ENCODE measurements around the gene VPS37C. TPM values are rescaled to one million over a fixed set of nuclear protein-coding genes. Genes with fewer than 3 reads are reported as not detected.

VPS37C gene
- total RNA-seq, 3 donors from 2014 or later (not counting 1 experiment from before 2014, with no cell fraction given): 6.4 to 6.9 (median 6.5) TPM

- WGBS (ENCODE audit: insufficient coverage): 85% methylated on average over 11 of the region's 13 CpGs
- H3K4me1 ChIP-seq (ENCODE audit: control insufficient read depth, insufficient read depth, low read length): peaks cover 27% of the 10 kb centered on the region
- ATAC-seq: no peak
- H3K27me3 ChIP-seq (ENCODE audit: control insufficient read depth, insufficient read depth, low read length): no peaks in the 10 kb centered on the region
- Mint-ChIP-seq H3K4me3 (no peak overlapping the region), H3K9me3 (no peaks in the 10 kb centered on the region), H3K4me1 (peaks cover 8 to 20% of the 10 kb centered on the region in 2 donors), H3K27me3 (ENCODE audit: low read depth in 2 of 2) (peaks cover 4 to 15% of the 10 kb centered on the region in 2 donors), H3K36me3 (no peaks in the 10 kb centered on the region), H3K27ac (peak overlapping the region in 1 of 2 donors; percentile 49)
- no peaks in the 10 kb centered on the region for H3K36me3 ChIP-seq (ENCODE audit: control insufficient read depth, insufficient read depth, low read length)
- DNase-seq: no peak
- TF ChIP-seq CTCF (IDR thresholded peaks at IDR 0.05): no peak
- peak overlapping the region; percentile 26 for H3K27ac ChIP-seq (ENCODE audit: low read length)
- no peak overlapping the region for H3K4me3 ChIP-seq (ENCODE audit: low read length)
- intact Hi-C loops (cut with micrococcal nuclease): no loop called here
- no peaks in the 10 kb centered on the region for H3K9me3 ChIP-seq (ENCODE audit: control insufficient read depth, insufficient read depth, low read length)
These were observed 68.1 kb downstream of the VPS37C start for GRCh38 chr11:61092908-61093763.

GRCh38 chr11:61092280-61092766 lies 68.9 kb downstream of the VPS37C start:
- no peak for TF ChIP-seq CTCF (IDR thresholded peaks at IDR 0.05)
- peak; percentile 3 to 64 (median 29) for ATAC-seq
- no peak overlapping the region for H3K4me3 ChIP-seq (ENCODE audit: low read length)
- no peaks in the 10 kb centered on the region for H3K9me3 ChIP-seq (ENCODE audit: control insufficient read depth, insufficient read depth, low read length)
- H3K36me3 ChIP-seq (ENCODE audit: control insufficient read depth, insufficient read depth, low read length): no peaks in the 10 kb centered on the region
- no peaks in the 10 kb centered on the region for H3K9me3 Mint-ChIP-seq
- peaks cover 4 to 15% of the 10 kb centered on the region in 2 donors for H3K27me3 Mint-ChIP-seq (ENCODE audit: low read depth in 2 of 2)
- intact Hi-C loops (cut with micrococcal nuclease): no loop called here
- peaks cover 27% of the 10 kb centered on the region for H3K4me1 ChIP-seq (ENCODE audit: control insufficient read depth, insufficient read depth, low read length)
- peak overlapping the region in 1 of 2 donors; percentile 49 for H3K27ac Mint-ChIP-seq
- H3K27ac ChIP-seq (ENCODE audit: low read length): peak overlapping the region; percentile 35
- H3K36me3 Mint-ChIP-seq: no peaks in the 10 kb centered on the region
- H3K4me3 Mint-ChIP-seq: no peak overlapping the region
- WGBS (ENCODE audit: insufficient coverage): 56% methylated on average over 7 of the region's 10 CpGs
- DNase-seq: peak in 1 of 2 donors; percentile 73
- no peaks in the 10 kb centered on the region for H3K27me3 ChIP-seq (ENCODE audit: control insufficient read depth, insufficient read depth, low read length)
- peaks cover 8 to 20% of the 10 kb centered on the region in 2 donors for H3K4me1 Mint-ChIP-seq

- H3K27me3 ChIP-seq (ENCODE audit: control insufficient read depth, insufficient read depth, low read length): no peaks in the 10 kb centered on the region
- H3K27ac Mint-ChIP-seq: peak overlapping the region in 1 of 2 donors; percentile 49
- 86% methylated on average over 14 of the region's 17 CpGs for WGBS (ENCODE audit: insufficient coverage)
- H3K27me3 Mint-ChIP-seq (ENCODE audit: low read depth in 2 of 2): peaks cover 4 to 15% of the 10 kb centered on the region in 2 donors
- intact Hi-C loops (cut with micrococcal nuclease): no loop called here
- H3K27ac ChIP-seq (ENCODE audit: low read length): peak overlapping the region; percentile 35
- H3K36me3 ChIP-seq (ENCODE audit: control insufficient read depth, insufficient read depth, low read length): no peaks in the 10 kb centered on the region
- peaks cover 27% of the 10 kb centered on the region for H3K4me1 ChIP-seq (ENCODE audit: control insufficient read depth, insufficient read depth, low read length)
- H3K9me3 ChIP-seq (ENCODE audit: control insufficient read depth, insufficient read depth, low read length): no peaks in the 10 kb centered on the region
- peaks cover 8 to 20% of the 10 kb centered on the region in 2 donors for H3K4me1 Mint-ChIP-seq
- no peaks in the 10 kb centered on the region for H3K9me3 Mint-ChIP-seq
- no peak overlapping the region for H3K4me3 ChIP-seq (ENCODE audit: low read length)
- ATAC-seq: peak in 1 of 3 donors; percentile 44
- H3K4me3 Mint-ChIP-seq: no peak overlapping the region
- peak in 1 of 2 donors; percentile 54 for DNase-seq
- H3K36me3 Mint-ChIP-seq: no peaks in the 10 kb centered on the region
- TF ChIP-seq CTCF (IDR thresholded peaks at IDR 0.05): no peak
These were observed 69.6 kb downstream of the VPS37C start for GRCh38 chr11:61091373-61092279.
